H1 (cell line): ENCODE measurements around the gene ACTL8. TPM values are rescaled to one million over a fixed set of nuclear protein-coding genes. Genes with fewer than 3 reads are reported as not detected.

ENCODE experiments used
- CTCF ChIA-PET: fragments of 300-600 bp; sonication (Branson Sonifier 250); formaldehyde crosslinking; loops from one replicate; lab custom pipeline; 2021; ENCODE audit not compliant: partially characterized antibody; lab: Charles Lee
- POLR2A ChIA-PET: fragments of 300-600 bp; sonication (Branson Sonifier 250); formaldehyde crosslinking; loops from one replicate; lab custom pipeline; 2021; ENCODE audit warnings: inconsistent platforms; ENCODE audit not compliant: partially characterized antibody; lab: Charles Lee
- DNase-seq, 2 experiments: peaks; one replicate each; pipeline versions ENCODE4 v3.0.0 to v3.0.0-alpha.2; 2010 to 2022; ENCODE audit warnings: low spot score in 2 of 2, low read depth in 1 of 2, mixed read lengths in 1 of 2
- FAIRE-seq: peaks from 2 replicates; lab custom pipeline; 2011; peaks lifted over from hg19 to GRCh38; lab: Jason Lieb, UNC
- H2AFZ ChIP-seq: 2 replicates; pipeline ENCODE4 v1.8.1; 2012; ENCODE audit warnings: low read length, inconsistent platforms
- H2AK5ac ChIP-seq: 2 replicates; pipeline ENCODE4 v1.6.1; 2013; ENCODE audit warnings: low read depth, low read length
- H2BK120ac ChIP-seq: replicated peaks from 2 replicates; pipeline ENCODE3; 2013; ENCODE audit warnings: low read depth, low read length, inconsistent platforms
- H2BK12ac ChIP-seq: 2 replicates; pipeline ENCODE4 v1.6.1; 2013; ENCODE audit warnings: low read depth, low read length
- H2BK15ac ChIP-seq: 2 replicates; pipeline ENCODE4 v1.6.1; 2013; ENCODE audit warnings: low read length
- H2BK20ac ChIP-seq: 2 replicates; pipeline ENCODE4 v1.6.1; 2013; ENCODE audit warnings: low read length
- H2BK5ac ChIP-seq: 2 replicates; pipeline ENCODE4 v1.6.1; 2013; ENCODE audit warnings: low read depth, low read length
- H3K14ac ChIP-seq: 2 replicates; pipeline ENCODE4 v1.6.1; 2013; ENCODE audit warnings: inconsistent platforms; ENCODE audit not compliant: insufficient read length
- H3K18ac ChIP-seq: 2 replicates; pipeline ENCODE4 v1.6.1; 2013; ENCODE audit warnings: low read length; ENCODE audit errors: extremely low read depth
- H3K23ac ChIP-seq: 2 replicates; pipeline ENCODE4 v1.6.1; 2013; ENCODE audit warnings: inconsistent platforms; ENCODE audit not compliant: insufficient read length
- H3K23me2 ChIP-seq: 2 replicates; pipeline ENCODE4 v1.6.1; 2013; ENCODE audit warnings: low read depth, low read length
- H3K27ac ChIP-seq: 2 replicates; pipeline ENCODE4 v1.6.1; 2011; ENCODE audit warnings: low read depth, low read length, inconsistent platforms
- H3K27me3 ChIP-seq, 4 experiments: replicated peaks in 1 of 4; 1 replicate in 1 of 4; 2 replicates in 3 of 4; pipeline versions ENCODE4 v1.6.1 to v1.8.1; 2011 to 2013; ENCODE audit warnings: low read length in 3 of 4, mild to moderate bottlenecking in 3 of 4, inconsistent platforms in 2 of 4, mixed read lengths in 2 of 4, moderate library complexity in 1 of 4; ENCODE audit not compliant: control insufficient read depth in 3 of 4, insufficient read depth in 3 of 4; ENCODE audit errors: extremely low read depth in 1 of 4
- H3K36me3 ChIP-seq, 4 experiments: 2 replicates each; pipeline versions ENCODE4 v1.6.1 to v1.8.1; 2011 to 2013; ENCODE audit warnings: mild to moderate bottlenecking in 4 of 4, low read length in 3 of 4, moderate library complexity in 2 of 4, control low read depth in 1 of 4, inconsistent platforms in 1 of 4; ENCODE audit not compliant: insufficient read depth in 4 of 4, control insufficient read depth in 2 of 4
- H3K4ac ChIP-seq: replicated peaks from 2 replicates; pipeline ENCODE3; 2013; ENCODE audit warnings: low read length, low read depth, mixed read lengths, inconsistent platforms; ENCODE audit not compliant: insufficient read length
- H3K4me1 ChIP-seq, 4 experiments: replicated peaks in 1 of 4; 1 replicate in 1 of 4; 2 replicates in 3 of 4; pipeline versions ENCODE4 v1.6.1 to v1.8.1; 2011 to 2013; ENCODE audit warnings: low read length in 3 of 4, inconsistent platforms in 2 of 4, mixed read lengths in 1 of 4; ENCODE audit not compliant: insufficient read depth in 4 of 4, control insufficient read depth in 3 of 4
- H3K4me2 ChIP-seq, 2 experiments: 2 replicates each; pipeline versions ENCODE4 v1.6.1 to v1.8.1; 2011 to 2013; ENCODE audit warnings: low read depth in 2 of 2, low read length in 2 of 2, control low read depth in 1 of 2, inconsistent platforms in 1 of 2, mild to moderate bottlenecking in 1 of 2; ENCODE audit not compliant: insufficient read depth in 1 of 2
- H3K4me3 ChIP-seq, 4 experiments: fragments of 200-600, 300-600 bp in 1 of 4; sonication (generic), shearing (Covaris generic), sonication (Bioruptor Twin) in 1 of 4; 2 replicates each; pipeline versions ENCODE4 v1.5.1 to v1.8.1; 2011 to 2016; ENCODE audit warnings: low read length in 4 of 4, low read depth in 3 of 4, control low read depth in 2 of 4, inconsistent platforms in 2 of 4, mild to moderate bottlenecking in 2 of 4, mixed read lengths in 1 of 4, moderate library complexity in 1 of 4; ENCODE audit not compliant: insufficient read depth in 2 of 4; ENCODE audit errors: extremely low read depth in 1 of 4
- H3K56ac ChIP-seq: replicated peaks from 2 replicates; pipeline ENCODE3; 2013; ENCODE audit warnings: low read depth, mild to moderate bottlenecking, mixed read lengths, low read length, inconsistent platforms; ENCODE audit not compliant: insufficient read length
- H3K79me1 ChIP-seq: 2 replicates; pipeline ENCODE4 v1.6.1; 2013; ENCODE audit warnings: low read depth, low read length, control low read depth
- H3K79me2 ChIP-seq, 2 experiments: 2 replicates each; pipeline versions ENCODE4 v1.6.1 to v1.8.1; 2012 to 2013; ENCODE audit warnings: low read length in 2 of 2, mild to moderate bottlenecking in 2 of 2, inconsistent platforms in 1 of 2; ENCODE audit not compliant: insufficient read depth in 2 of 2, control insufficient read depth in 1 of 2
- H3K9ac ChIP-seq, 4 experiments: replicated peaks in 1 of 4; 1 replicate in 1 of 4; 2 replicates in 3 of 4; pipeline versions ENCODE4 v1.6.1 to v1.8.1; 2011 to 2013; ENCODE audit warnings: low read depth in 3 of 4, low read length in 3 of 4, control low read depth in 2 of 4, mild to moderate bottlenecking in 2 of 4, moderate library complexity in 2 of 4, inconsistent platforms in 1 of 4; ENCODE audit errors: extremely low read depth in 1 of 4
- H3K9me3 ChIP-seq, 2 experiments: 2 replicates each; pipeline versions ENCODE4 v1.6.1 to v1.8.1; 2012 to 2013; ENCODE audit warnings: mild to moderate bottlenecking in 2 of 2, moderate library complexity in 2 of 2, control low read depth in 1 of 2, inconsistent platforms in 1 of 2, low read depth in 1 of 2, low read length in 1 of 2, mixed read lengths in 1 of 2; ENCODE audit not compliant: insufficient read depth in 2 of 2
- H4K20me1 ChIP-seq, 2 experiments: replicated peaks in 1 of 2; 2 replicates each; pipeline versions ENCODE3 to v1.8.1; 2011 to 2013; ENCODE audit warnings: inconsistent platforms in 2 of 2, low read length in 2 of 2, mild to moderate bottlenecking in 1 of 2; ENCODE audit not compliant: insufficient read depth in 2 of 2, control insufficient read depth in 1 of 2
- H4K5ac ChIP-seq: 2 replicates; pipeline ENCODE4 v1.6.1; 2013; ENCODE audit warnings: low read length, low read depth, mixed read lengths, inconsistent platforms; ENCODE audit not compliant: insufficient read length
- H4K8ac ChIP-seq: 2 replicates; pipeline ENCODE4 v1.8.0; 2013; ENCODE audit warnings: mild to moderate bottlenecking, moderate library complexity, low read length, inconsistent platforms; ENCODE audit not compliant: insufficient read depth; ENCODE audit errors: extremely low read depth
- H4K91ac ChIP-seq: replicated peaks from 2 replicates; pipeline ENCODE3; 2013; ENCODE audit warnings: low read length, mixed read lengths, inconsistent platforms; ENCODE audit not compliant: insufficient read length
- MAX ChIP-seq: IDR thresholded peaks from 2 replicates; pipeline ENCODE4 v1.6.1; 2012; ENCODE audit warnings: inconsistent platforms
- RAD21 ChIP-seq, 2 experiments: IDR thresholded peaks in 1 of 2; conservative IDR thresholded peaks in 1 of 2; 2 replicates each; pipeline ENCODE4 v1.6.1; 2011; ENCODE audit warnings: low read depth in 2 of 2, low read length in 2 of 2, improper control_type of control experiment in 1 of 2, inconsistent platforms in 1 of 2, mild to moderate bottlenecking in 1 of 2, moderate library complexity in 1 of 2
- TAF7 ChIP-seq: optimal IDR thresholded peaks from 2 replicates; pipeline ENCODE3; 2011; ENCODE audit warnings: low read depth, mild to moderate bottlenecking, inconsistent platforms, low read length, moderate library complexity, borderline replicate concordance
- YY1 ChIP-seq: IDR thresholded peaks from 2 replicates; pipeline ENCODE4 v1.6.1; 2011; ENCODE audit warnings: low read depth, mild to moderate bottlenecking, low read length
- WGBS, 2 experiments: shearing (Covaris generic) in 1 of 2; methylation state at CpG; one replicate each; pipeline versions ENCODE4 v1.1.6 to v1.1.7; 2013 to 2015; ENCODE audit warnings: low lambda C conversion rate in 2 of 2, mixed read lengths in 2 of 2, inconsistent platforms in 1 of 2, low coverage in 1 of 2, missing lambda C conversion rate in 1 of 2; ENCODE audit not compliant: insufficient replicate concordance in 2 of 2, insufficient coverage in 1 of 2, insufficient read length in 1 of 2; ENCODE audit errors: extremely low coverage in 1 of 2, missing lambda C conversion rate in 1 of 2; 5-methylcytosine and 5-hydroxymethylcytosine counted together
- polyA plus RNA-seq, 7 experiments: library from polyadenylated mRNA; depleted of rRNA in 3 of 7; stranded (reverse) in 5 of 7; unstranded in 2 of 7; fragments of >200 nt in 5 of 7; fragments of 200-250 nt in 2 of 7; gene quantifications; 1 replicate in 5 of 7; 2 replicates in 1 of 7; 4 replicates in 1 of 7; pipeline versions ENCODE4 v1.2.1 to v1.2.3, GENCODE V29; 2011 to 2013; ENCODE audit warnings: missing spikeins in 2 of 7, mixed read lengths in 2 of 7
- total RNA-seq: library from RNA; stranded (reverse); fragmentation: NEBNext Ultra II Directional; extraction: Animal tissue kit (Norgen Biotek cat#: 25700); gene quantifications from 2 replicates; pipeline ENCODE4 v1.2.1, GENCODE V29; 2021

ACTL8 gene
- total and polyA plus RNA-seq, 2 of the 8 experiments (the other 6 are each of a cell fraction or from before 2014, with no cell fraction given) = 0.33 to 0.47 TPM

GRCh38 chr1:17844185-17844826 is 89.2 kb downstream of the ACTL8 start:
- Histone ChIP-seq H3K79me1 (no peaks in the 10 kb centered on the region), H2BK20ac (no peak overlapping the region), H2BK15ac (no peak overlapping the region), H4K8ac (no peak overlapping the region), H3K18ac (no peak overlapping the region), H3K36me3 (no peaks in the 10 kb centered on the region), H2BK12ac (no peak overlapping the region), H3K27me3 (no peaks in the 10 kb centered on the region; a peak in 1 of 7 replicates), H3K79me2 (no peaks in the 10 kb centered on the region), H2AFZ (no peak overlapping the region), H2BK5ac (no peak overlapping the region), H3K4me2 (no peak overlapping the region), H3K9ac (no peak overlapping the region), H2AK5ac (no peak overlapping the region), H4K20me1 (no peaks in the 10 kb centered on the region), H3K56ac (no peak overlapping the region), H4K5ac (no peak overlapping the region), H3K23me2 (no peaks in the 10 kb centered on the region), H3K9me3 (no peaks in the 10 kb centered on the region), H2BK120ac (no peak overlapping the region), H3K4ac (no peak overlapping the region), H3K27ac (no peak overlapping the region), H3K23ac (no peak overlapping the region), H3K14ac (no peak overlapping the region), H3K4me3 (no peak overlapping the region), H3K4me1 (no peaks in the 10 kb centered on the region; a peak in 1 of 7 replicates), H4K91ac (no peak overlapping the region)
- ChIA-PET POLR2A (no interaction called here), CTCF (interaction anchor here (1.3 to 2.5 kb wide), 8 partner anchors 9 to 183 kb away, joined by 3 to 14 read pairs (median 7); no protein-coding TSS in a partner anchor)
- no peak for TF ChIP-seq TAF7
- TF ChIP-seq YY1 = peak; percentile 87
- peak; percentile 10 to 16; a peak in 1 of 4 replicates for TF ChIP-seq RAD21 (IDR thresholded peaks at IDR 0.05 in 1 of 2, conservative IDR thresholded peaks at IDR 0.05 in 1 of 2; ENCODE audit: low read depth in 2 of 2, low read length in 2 of 2)
- peak; percentile 52; the same call in 1 of the 2 replicates for TF ChIP-seq MAX
- 78% methylated on average over 10 of the region's 10 CpGs; no CpG with 5 or more reads in 1 of the 2 experiments for WGBS, 2 experiments
- FAIRE-seq = no peak
- no peak for DNase-seq
